ENCODE measurements around the gene RNF207. TPM values are rescaled to one million over a fixed set of nuclear protein-coding genes. Genes with fewer than 3 reads are reported as not detected.

Gene RNF207
- total RNA-seq, 1 donor from 2014 or later: 3.1 TPM

GRCh38 chr1:6256645-6257044, 50.7 kb downstream of the RNF207 start:
- no peak for DNase-seq (ENCODE audit: low spot score)
- H3K4me2 ChIP-seq: no peak overlapping the region
- no peak for TF ChIP-seq EZH2 (IDR thresholded peaks at IDR 0.05)
- no peak for TF ChIP-seq CTCF (IDR thresholded peaks at IDR 0.05)
- TF ChIP-seq EZH2phosphoT487 (IDR thresholded peaks at IDR 0.05): no peak
- H3K27me3 ChIP-seq: peaks cover 12% of the 10 kb centered on the region
- H3K4me3 Mint-ChIP-seq: no peak overlapping the region
- no peaks in the 10 kb centered on the region for H3K36me3 ChIP-seq
- peaks cover 6% of the 10 kb centered on the region for H3K4me1 ChIP-seq
- peaks cover 12% of the 10 kb centered on the region for H3K4me1 Mint-ChIP-seq
- H2AFZ ChIP-seq (replicated peaks): no peak overlapping the region
- H4K20me1 ChIP-seq (ENCODE audit: low read depth): peaks cover 78% of the 10 kb centered on the region
- H3K36me3 Mint-ChIP-seq: peaks cover 2% of the 10 kb centered on the region
- no peaks in the 10 kb centered on the region for H3K9me3 ChIP-seq (ENCODE audit: low read depth)
- no peak overlapping the region for H3K4me3 ChIP-seq
- H3K79me2 ChIP-seq (ENCODE audit: low read depth): peaks cover 10% of the 10 kb centered on the region
- peaks cover 9% of the 10 kb centered on the region for H3K27me3 Mint-ChIP-seq (ENCODE audit: insufficient read depth, low read depth)
- H3K27ac ChIP-seq: no peak overlapping the region
- H3F3A ChIP-seq (ENCODE audit: low read depth): peaks cover 16% of the 10 kb centered on the region
- H3K9ac ChIP-seq: no peak overlapping the region
- H3K27ac Mint-ChIP-seq: no peak overlapping the region
- no peaks in the 10 kb centered on the region for H3K9me3 Mint-ChIP-seq

- Histone ChIP-seq H3F3A (ENCODE audit: low read depth) (peaks cover 26% of the 10 kb centered on the region), H2AFZ (replicated peaks) (no peak overlapping the region), H3K9me3 (ENCODE audit: low read depth) (no peaks in the 10 kb centered on the region), H3K79me2 (ENCODE audit: low read depth) (peaks cover 10% of the 10 kb centered on the region), H4K20me1 (ENCODE audit: low read depth) (peaks cover 72% of the 10 kb centered on the region), H3K27me3 (peaks cover 8% of the 10 kb centered on the region), H3K4me3 (no peak overlapping the region), H3K27ac (no peak overlapping the region), H3K4me2 (no peak overlapping the region), H3K4me1 (peaks cover 16% of the 10 kb centered on the region), H3K9ac (no peak overlapping the region), H3K36me3 (no peaks in the 10 kb centered on the region)
- no peak for DNase-seq (ENCODE audit: low spot score)
- H3K9me3 Mint-ChIP-seq: no peaks in the 10 kb centered on the region
- peaks cover 7% of the 10 kb centered on the region for H3K27me3 Mint-ChIP-seq (ENCODE audit: insufficient read depth, low read depth)
- H3K4me3 Mint-ChIP-seq: no peak overlapping the region
- H3K36me3 Mint-ChIP-seq: peaks cover 2% of the 10 kb centered on the region
- H3K4me1 Mint-ChIP-seq: peaks cover 21% of the 10 kb centered on the region
- TF ChIP-seq EZH2phosphoT487 (IDR thresholded peaks at IDR 0.05) (no peak), EZH2 (IDR thresholded peaks at IDR 0.05) (no peak), CTCF (IDR thresholded peaks at IDR 0.05) (no peak)
- no peak overlapping the region for H3K27ac Mint-ChIP-seq
Measured at GRCh38 chr1:6257541-6258069, 51.7 kb downstream of the RNF207 start.

- H3K36me3 Mint-ChIP-seq: peaks cover 2% of the 10 kb centered on the region
- Histone ChIP-seq H3K4me1 (peaks cover 16% of the 10 kb centered on the region), H3K27ac (no peak overlapping the region), H3K36me3 (no peaks in the 10 kb centered on the region), H3K79me2 (ENCODE audit: low read depth) (peaks cover 10% of the 10 kb centered on the region), H3K27me3 (peaks cover 8% of the 10 kb centered on the region), H2AFZ (replicated peaks) (no peak overlapping the region), H3F3A (ENCODE audit: low read depth) (peaks cover 26% of the 10 kb centered on the region), H3K9me3 (ENCODE audit: low read depth) (no peaks in the 10 kb centered on the region), H3K9ac (no peak overlapping the region), H4K20me1 (ENCODE audit: low read depth) (peaks cover 62% of the 10 kb centered on the region), H3K4me2 (no peak overlapping the region), H3K4me3 (no peak overlapping the region)
- peaks cover 25% of the 10 kb centered on the region for H3K4me1 Mint-ChIP-seq
- peak overlapping the region; percentile 84 for H3K4me3 Mint-ChIP-seq
- DNase-seq (ENCODE audit: low spot score): no peak
- H3K9me3 Mint-ChIP-seq: no peaks in the 10 kb centered on the region
- TF ChIP-seq EZH2phosphoT487 (IDR thresholded peaks at IDR 0.05) (no peak), EZH2 (IDR thresholded peaks at IDR 0.05) (no peak), CTCF (IDR thresholded peaks at IDR 0.05) (no peak)
- H3K27ac Mint-ChIP-seq: no peak overlapping the region
- H3K27me3 Mint-ChIP-seq (ENCODE audit: insufficient read depth, low read depth): peaks cover 5% of the 10 kb centered on the region
Measured at GRCh38 chr1:6258675-6259074, 52.8 kb downstream of the RNF207 start.
